IMR-90 (cell line): ENCODE measurements around the gene DNPH1. TPM values are rescaled to one million over a fixed set of nuclear protein-coding genes. Genes with fewer than 3 reads are reported as not detected.

Experiments used
- ATAC-seq: fragments of 200-7000 bp; cut with Tn5 transposase; 2 replicates; pipeline ENCODE4 v1.9.1; 2020; ENCODE audit warnings: low read depth, mild to moderate bottlenecking, moderate library complexity
- BruUV-seq: library from RNA; stranded (reverse); fragments of 400-500 nt; replicated peaks from 2 replicates; lab custom pipeline; 2021; lab: Mats Ljungman, UMichigan
- CTCF ChIA-PET: fragments of 300-600 bp; formaldehyde crosslinking; extraction: SDS; loops from one replicate; lab custom pipeline; 2021; ENCODE audit warnings: antibody characterized with exemption; lab: Yijun Ruan, JAX
- POLR2A ChIA-PET: fragments of 300-600 bp; sonication (Branson Sonifier 250); formaldehyde crosslinking; loops from one replicate; lab custom pipeline; 2022; ENCODE audit warnings: antibody characterized with exemption; ENCODE audit not compliant: unreplicated experiment; lab: Charles Lee
- DNase-seq: peaks from one replicate; pipeline ENCODE4 v3.0.0; 2013
- H2AFZ ChIP-seq: replicated peaks from 2 replicates; pipeline ENCODE3; 2013; ENCODE audit warnings: low read length, mild to moderate bottlenecking; ENCODE audit not compliant: poor library complexity
- H2AK5ac ChIP-seq: 2 replicates; pipeline ENCODE4 v1.6.1; 2013; ENCODE audit warnings: low read depth, low read length, inconsistent platforms
- H2AK9ac ChIP-seq: replicated peaks from 2 replicates; pipeline ENCODE3; 2013; ENCODE audit warnings: mild to moderate bottlenecking, low read depth, low read length, moderate library complexity; ENCODE audit not compliant: poor library complexity
- H2BK120ac ChIP-seq: 2 replicates; pipeline ENCODE4 v1.6.1; 2013; ENCODE audit warnings: low read depth, low read length, inconsistent platforms
- H2BK15ac ChIP-seq: 3 replicates; pipeline ENCODE4 v1.6.1; 2013; ENCODE audit warnings: low read depth, low read length, inconsistent platforms
- H2BK20ac ChIP-seq: 2 replicates; pipeline ENCODE4 v1.6.1; 2013; ENCODE audit warnings: low read depth, mild to moderate bottlenecking, inconsistent platforms, low read length, moderate library complexity
- H2BK5ac ChIP-seq: 2 replicates; pipeline ENCODE4 v1.6.1; 2013; ENCODE audit warnings: mild to moderate bottlenecking, low read depth, low read length, inconsistent platforms; ENCODE audit not compliant: poor library complexity, severe bottlenecking
- H3K14ac ChIP-seq: replicated peaks from 2 replicates; pipeline ENCODE4 v1.6.1; 2013; ENCODE audit warnings: low read depth, low read length, inconsistent platforms
- H3K18ac ChIP-seq: 2 replicates; pipeline ENCODE4 v1.6.1; 2013; ENCODE audit warnings: low read depth, low read length, control low read depth
- H3K23ac ChIP-seq: 2 replicates; pipeline ENCODE4 v1.6.1; 2013; ENCODE audit warnings: low read depth, low read length, inconsistent platforms
- H3K27ac ChIP-seq: 2 replicates; pipeline ENCODE4 v1.5.1; 2013; ENCODE audit warnings: mild to moderate bottlenecking, control low read depth, low read length; ENCODE audit not compliant: insufficient read depth
- H3K27me3 ChIP-seq: 2 replicates; pipeline ENCODE4 v1.6.1; 2013; ENCODE audit warnings: low read length; ENCODE audit not compliant: control insufficient read depth, insufficient read depth
- H3K36me3 ChIP-seq: 2 replicates; pipeline ENCODE4 v1.6.1; 2013; ENCODE audit warnings: low read length, mixed read lengths; ENCODE audit not compliant: control insufficient read depth, insufficient read depth
- H3K4ac ChIP-seq: 2 replicates; pipeline ENCODE4 v1.6.1; 2013; ENCODE audit warnings: low read depth, low read length, inconsistent platforms
- H3K4me1 ChIP-seq: 2 replicates; pipeline ENCODE4 v1.6.1; 2013; ENCODE audit warnings: low read length, mixed read lengths; ENCODE audit not compliant: control insufficient read depth, insufficient read depth
- H3K4me2 ChIP-seq: 2 replicates; pipeline ENCODE4 v1.6.1; 2013; ENCODE audit warnings: low read depth, mild to moderate bottlenecking, control low read depth, low read length, moderate library complexity
- H3K4me3 ChIP-seq: 2 replicates; pipeline ENCODE4 v1.5.1; 2013; ENCODE audit warnings: low read depth, mild to moderate bottlenecking, control low read depth, low read length, moderate library complexity; ENCODE audit not compliant: insufficient read depth
- H3K56ac ChIP-seq: 2 replicates; pipeline ENCODE4 v1.6.1; 2013; ENCODE audit warnings: low read length, inconsistent platforms; ENCODE audit not compliant: insufficient read depth; ENCODE audit errors: extremely low read depth
- H3K79me1 ChIP-seq, 2 experiments: 2 replicates each; pipeline ENCODE4 v1.6.1; 2013; ENCODE audit warnings: low read length in 2 of 2, inconsistent platforms in 1 of 2, low read depth in 1 of 2
- H3K9ac ChIP-seq: 2 replicates; pipeline ENCODE4 v1.6.1; 2013; ENCODE audit warnings: low read depth, low read length, control low read depth
- H3K9me1 ChIP-seq: 2 replicates; pipeline ENCODE4 v1.6.1; 2013; ENCODE audit warnings: low read length, inconsistent platforms; ENCODE audit not compliant: insufficient read depth
- H3K9me3 ChIP-seq: 2 replicates; pipeline ENCODE4 v1.6.1; 2013; ENCODE audit warnings: low read length; ENCODE audit not compliant: control insufficient read depth, insufficient read depth
- H4K20me1 ChIP-seq: 2 replicates; pipeline ENCODE4 v1.6.1; 2013; ENCODE audit warnings: low read length, inconsistent platforms; ENCODE audit not compliant: insufficient read depth
- H4K5ac ChIP-seq: 2 replicates; pipeline ENCODE4 v1.6.1; 2013; ENCODE audit warnings: mild to moderate bottlenecking, low read depth, low read length, control low read depth
- H4K8ac ChIP-seq, 2 experiments: 2 replicates each; pipeline ENCODE4 v1.6.1; 2013; ENCODE audit warnings: low read depth in 2 of 2, low read length in 2 of 2, control low read depth in 1 of 2, inconsistent platforms in 1 of 2
- H4K91ac ChIP-seq: 2 replicates; pipeline ENCODE4 v1.6.1; 2013; ENCODE audit warnings: low read depth, low read length, inconsistent platforms; ENCODE audit not compliant: insufficient read depth
- BHLHE40 ChIP-seq: fragments of 150-350 bp; IDR thresholded peaks from 2 replicates; pipeline ENCODE4 v1.6.1; 2016; ENCODE audit warnings: mild to moderate bottlenecking, low read depth, low read length
- CEBPB ChIP-seq: IDR thresholded peaks from 2 replicates; pipeline ENCODE4 v1.6.1; 2012; ENCODE audit warnings: low read depth, low read length, improper control_type of control experiment
- FOS ChIP-seq: fragments of 150-350 bp; IDR thresholded peaks from 2 replicates; pipeline ENCODE4 v1.6.1; 2016; ENCODE audit warnings: low read depth, low read length
- MAFK ChIP-seq: IDR thresholded peaks from 2 replicates; pipeline ENCODE4 v1.6.1; 2012; ENCODE audit warnings: low read depth, low read length, improper control_type of control experiment
- MAZ ChIP-seq: IDR thresholded peaks from 2 replicates; pipeline ENCODE4 v1.6.1; 2012; ENCODE audit warnings: low read depth, mild to moderate bottlenecking, low read length, improper control_type of control experiment, moderate library complexity, borderline replicate concordance
- MXI1 ChIP-seq: IDR thresholded peaks from 2 replicates; pipeline ENCODE4 v1.6.1; 2012; ENCODE audit warnings: low read depth, mild to moderate bottlenecking, low read length, moderate library complexity, borderline replicate concordance
- RAD21 ChIP-seq: IDR thresholded peaks from 2 replicates; pipeline ENCODE4 v1.6.1; 2012; ENCODE audit warnings: low read length, improper control_type of control experiment
- RFX5 ChIP-seq: IDR thresholded peaks from 2 replicates; pipeline ENCODE4 v1.8.0; 2012; ENCODE audit warnings: low read depth, mild to moderate bottlenecking, low read length, moderate library complexity
- SMC3 ChIP-seq: fragments of 150-350 bp; IDR thresholded peaks from 2 replicates; pipeline ENCODE4 v1.6.1; 2016; ENCODE audit warnings: low read depth, mild to moderate bottlenecking, antibody characterized with exemption, low read length, moderate library complexity
- USF2 ChIP-seq: fragments of 150-350 bp; IDR thresholded peaks from 2 replicates; pipeline ENCODE4 v1.6.1; 2017; ENCODE audit warnings: mild to moderate bottlenecking, antibody characterized with exemption, low read length, low read depth
- WGBS, 2 experiments: methylation state at CpG; one replicate each; pipeline versions ENCODE4 v1.1.5 to v1.1.7; 2013; ENCODE audit warnings: missing lambda C conversion rate in 2 of 2; ENCODE audit not compliant: insufficient read length in 1 of 2; ENCODE audit errors: extremely low coverage in 2 of 2; 5-methylcytosine and 5-hydroxymethylcytosine counted together
- dilution Hi-C: fragments of 300-500 bp; cut with HindIII; formaldehyde crosslinking; loops from one replicate; pipeline ENCODE4 v1.14.3; 2018; ENCODE audit warnings: low sequenced_read_pairs; ENCODE audit not compliant: unreplicated experiment
- in situ Hi-C: fragments of 300-500 bp; cut with MboI; formaldehyde crosslinking; loops from 3 replicates; pipeline ENCODE4 v1.14.3; 2019; ENCODE audit warnings: low sequenced_read_pairs, inconsistent platforms, mixed read lengths
- intact Hi-C: fragments of 100-400 bp; cut with micrococcal nuclease; formaldehyde crosslinking; loops from 2 replicates; pipeline ENCODE4 v1.10.0; 2022
- polyA plus RNA-seq, 3 experiments: library from polyadenylated mRNA; depleted of rRNA; stranded (reverse); fragments of >200 nt; gene quantifications; 2 replicates each; pipeline ENCODE4 v1.2.3, GENCODE V29; 2012; ENCODE audit warnings: low replicate concordance in 1 of 3
- total RNA-seq: library from RNA; depleted of rRNA; stranded (reverse); fragments of >200 nt; gene quantifications from 2 replicates; pipeline ENCODE4 v1.2.3, GENCODE V29; 2012
- TF ChIP-seq, protein P1 (sequence below): conservative IDR thresholded peaks from 2 replicates; pipeline ENCODE4 v1.5.1; 2012; ENCODE audit warnings: mild to moderate bottlenecking, low read depth, low read length, improper control_type of control experiment

DNPH1 gene
- total and polyA plus RNA-seq, 2 of the 4 experiments (the other 2 are of a cell fraction), result 19.0 to 47.8 TPM

DNA sequence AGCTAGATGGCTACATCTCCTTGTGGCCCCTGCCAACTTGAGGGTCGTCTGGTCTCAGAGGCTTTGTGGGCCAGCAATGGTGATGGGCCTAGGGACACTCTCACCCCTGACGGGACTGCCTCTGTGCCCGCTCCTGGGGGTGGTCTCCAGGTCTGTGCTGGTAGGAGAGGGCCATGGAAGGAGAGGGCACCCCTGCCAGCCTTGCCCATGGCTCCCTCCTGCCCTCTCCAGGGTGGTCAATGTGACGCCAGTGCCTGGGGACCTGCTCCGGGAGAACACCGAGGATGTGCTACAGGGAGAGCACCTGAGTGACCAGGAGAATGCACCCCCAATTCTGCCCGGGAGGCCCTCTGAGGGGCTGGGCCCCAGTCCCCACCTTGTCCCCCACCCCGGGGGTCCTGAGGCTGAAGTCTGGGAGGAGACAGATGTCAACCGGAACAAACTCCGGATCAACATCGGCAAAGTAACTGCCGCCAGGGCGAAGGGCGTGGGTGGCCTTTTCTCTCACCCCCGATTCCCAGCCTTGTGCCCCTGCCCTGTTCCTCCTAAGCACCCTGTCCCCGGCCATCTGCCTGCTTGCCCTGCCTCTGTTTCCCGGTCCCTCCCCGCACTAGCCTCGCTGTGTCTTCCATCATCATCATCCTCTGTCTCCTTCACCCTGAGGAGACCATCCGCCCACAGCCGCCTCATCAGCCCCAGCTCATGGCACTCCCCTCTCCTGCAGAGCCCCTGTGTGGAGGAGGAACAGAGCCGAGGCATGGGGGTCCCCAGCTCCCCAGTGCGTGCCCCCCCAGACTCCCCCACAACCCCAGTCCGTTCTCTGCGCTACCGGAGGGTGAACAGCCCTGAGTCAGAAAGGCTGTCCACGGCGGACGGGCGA is 29.8 kb upstream of the DNPH1 start:
- WGBS, 2 experiments, result 90% methylated on average over 11 of the region's 30 CpGs; no CpG with 5 or more reads in 1 of the 2 experiments
- no peak overlapping the region for H3K14ac ChIP-seq
- H4K5ac ChIP-seq, result no peak overlapping the region
- no peak overlapping the region for H2AFZ ChIP-seq
- no peak overlapping the region for H3K4me2 ChIP-seq
- H3K36me3 ChIP-seq, result no peaks in the 10 kb centered on the region
- DNase-seq, result no peak
- no peak overlapping the region for H3K4me3 ChIP-seq
- in situ Hi-C loops (loop anchor here (5.0 kb wide), 1 partner anchor 233 kb away; no protein-coding TSS in a partner anchor), dilution Hi-C loops (no loop called here), intact Hi-C loops (no loop called here)
- H4K20me1 ChIP-seq, result no peaks in the 10 kb centered on the region
- no peak overlapping the region for H3K18ac ChIP-seq
- no peak overlapping the region for H2AK5ac ChIP-seq
- no peak overlapping the region for H4K8ac ChIP-seq
- H3K27me3 ChIP-seq, result peaks cover 36% of the 10 kb centered on the region
- TF ChIP-seq RFX5 (no peak), USF2 (no peak), FOS (no peak), MAFK (no peak), MXI1 (no peak), CEBPB (no peak), BHLHE40 (no peak), RAD21 (no peak), MAZ (no peak), SMC3 (no peak)
- TF ChIP-seq, protein P1, sequence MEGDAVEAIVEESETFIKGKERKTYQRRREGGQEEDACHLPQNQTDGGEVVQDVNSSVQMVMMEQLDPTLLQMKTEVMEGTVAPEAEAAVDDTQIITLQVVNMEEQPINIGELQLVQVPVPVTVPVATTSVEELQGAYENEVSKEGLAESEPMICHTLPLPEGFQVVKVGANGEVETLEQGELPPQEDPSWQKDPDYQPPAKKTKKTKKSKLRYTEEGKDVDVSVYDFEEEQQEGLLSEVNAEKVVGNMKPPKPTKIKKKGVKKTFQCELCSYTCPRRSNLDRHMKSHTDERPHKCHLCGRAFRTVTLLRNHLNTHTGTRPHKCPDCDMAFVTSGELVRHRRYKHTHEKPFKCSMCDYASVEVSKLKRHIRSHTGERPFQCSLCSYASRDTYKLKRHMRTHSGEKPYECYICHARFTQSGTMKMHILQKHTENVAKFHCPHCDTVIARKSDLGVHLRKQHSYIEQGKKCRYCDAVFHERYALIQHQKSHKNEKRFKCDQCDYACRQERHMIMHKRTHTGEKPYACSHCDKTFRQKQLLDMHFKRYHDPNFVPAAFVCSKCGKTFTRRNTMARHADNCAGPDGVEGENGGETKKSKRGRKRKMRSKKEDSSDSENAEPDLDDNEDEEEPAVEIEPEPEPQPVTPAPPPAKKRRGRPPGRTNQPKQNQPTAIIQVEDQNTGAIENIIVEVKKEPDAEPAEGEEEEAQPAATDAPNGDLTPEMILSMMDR, result no peak
- no peak overlapping the region for H3K23ac ChIP-seq
- no TSS peak for BruUV-seq
- H4K91ac ChIP-seq, result no peak overlapping the region
- no peak overlapping the region for H3K56ac ChIP-seq
- no peaks in the 10 kb centered on the region for H3K9me3 ChIP-seq
- H2BK20ac ChIP-seq, result no peak overlapping the region
- POLR2A ChIA-PET, result no interaction called here
- no peak overlapping the region for H2BK5ac ChIP-seq
- no peak overlapping the region for H2BK15ac ChIP-seq
- H3K9me1 ChIP-seq, result no peaks in the 10 kb centered on the region
- no peak overlapping the region for H2BK120ac ChIP-seq
- CTCF ChIA-PET, result no interaction called here
- no peaks in the 10 kb centered on the region for H3K4me1 ChIP-seq
- H2AK9ac ChIP-seq, result peak overlapping the region; percentile 37
- H3K27ac ChIP-seq, result no peak overlapping the region
- no peaks in the 10 kb centered on the region for H3K79me1 ChIP-seq
- H3K9ac ChIP-seq, result no peak overlapping the region
- ATAC-seq, result no peak
- no peak overlapping the region for H3K4ac ChIP-seq
